Measurements from ENCODE around the gene ABCA6.
"Not testable (repeated sequence)": the region's sequence is repeated elsewhere in the genome, so short reads cannot be mapped to it uniquely, and the experiment has no call there.

The ABCA6 gene, protein sequence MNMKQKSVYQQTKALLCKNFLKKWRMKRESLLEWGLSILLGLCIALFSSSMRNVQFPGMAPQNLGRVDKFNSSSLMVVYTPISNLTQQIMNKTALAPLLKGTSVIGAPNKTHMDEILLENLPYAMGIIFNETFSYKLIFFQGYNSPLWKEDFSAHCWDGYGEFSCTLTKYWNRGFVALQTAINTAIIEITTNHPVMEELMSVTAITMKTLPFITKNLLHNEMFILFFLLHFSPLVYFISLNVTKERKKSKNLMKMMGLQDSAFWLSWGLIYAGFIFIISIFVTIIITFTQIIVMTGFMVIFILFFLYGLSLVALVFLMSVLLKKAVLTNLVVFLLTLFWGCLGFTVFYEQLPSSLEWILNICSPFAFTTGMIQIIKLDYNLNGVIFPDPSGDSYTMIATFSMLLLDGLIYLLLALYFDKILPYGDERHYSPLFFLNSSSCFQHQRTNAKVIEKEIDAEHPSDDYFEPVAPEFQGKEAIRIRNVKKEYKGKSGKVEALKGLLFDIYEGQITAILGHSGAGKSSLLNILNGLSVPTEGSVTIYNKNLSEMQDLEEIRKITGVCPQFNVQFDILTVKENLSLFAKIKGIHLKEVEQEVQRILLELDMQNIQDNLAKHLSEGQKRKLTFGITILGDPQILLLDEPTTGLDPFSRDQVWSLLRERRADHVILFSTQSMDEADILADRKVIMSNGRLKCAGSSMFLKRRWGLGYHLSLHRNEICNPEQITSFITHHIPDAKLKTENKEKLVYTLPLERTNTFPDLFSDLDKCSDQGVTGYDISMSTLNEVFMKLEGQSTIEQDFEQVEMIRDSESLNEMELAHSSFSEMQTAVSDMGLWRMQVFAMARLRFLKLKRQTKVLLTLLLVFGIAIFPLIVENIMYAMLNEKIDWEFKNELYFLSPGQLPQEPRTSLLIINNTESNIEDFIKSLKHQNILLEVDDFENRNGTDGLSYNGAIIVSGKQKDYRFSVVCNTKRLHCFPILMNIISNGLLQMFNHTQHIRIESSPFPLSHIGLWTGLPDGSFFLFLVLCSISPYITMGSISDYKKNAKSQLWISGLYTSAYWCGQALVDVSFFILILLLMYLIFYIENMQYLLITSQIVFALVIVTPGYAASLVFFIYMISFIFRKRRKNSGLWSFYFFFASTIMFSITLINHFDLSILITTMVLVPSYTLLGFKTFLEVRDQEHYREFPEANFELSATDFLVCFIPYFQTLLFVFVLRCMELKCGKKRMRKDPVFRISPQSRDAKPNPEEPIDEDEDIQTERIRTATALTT (N-terminal part only)

DNA sequence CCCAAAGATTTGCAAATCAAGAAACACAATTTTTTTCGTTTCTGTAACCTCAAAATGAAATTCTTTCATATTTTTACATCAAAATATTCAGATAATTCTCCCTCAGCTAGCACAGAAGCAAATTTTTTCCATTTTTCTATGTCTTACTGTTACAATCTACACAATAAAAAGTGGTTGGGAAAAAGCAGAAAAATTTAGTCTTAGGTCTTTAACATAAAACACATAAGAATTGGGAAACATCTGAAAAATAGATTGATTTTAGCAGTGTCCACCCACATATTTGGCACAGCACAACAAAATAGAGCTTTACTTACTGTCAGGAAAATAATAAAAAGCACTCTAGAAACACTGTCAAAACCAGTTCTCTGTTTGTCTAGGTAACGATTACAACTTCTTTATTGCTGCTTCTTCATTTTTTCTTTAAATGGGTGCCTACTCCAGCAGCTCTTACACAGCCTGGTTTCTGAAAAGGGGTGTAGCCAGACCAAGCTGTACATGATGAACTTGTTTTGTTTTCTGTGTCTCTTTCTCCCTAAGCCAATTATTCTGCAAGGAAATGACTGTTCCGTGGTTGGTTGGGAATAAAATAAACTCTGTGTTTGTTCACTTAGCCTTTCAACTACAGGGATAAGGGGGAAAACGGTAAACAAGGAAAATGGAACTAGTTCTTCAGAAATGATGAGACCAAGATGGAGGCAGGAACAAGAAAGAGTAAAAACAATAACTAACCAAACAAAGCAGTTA is at the start of gene ABCA6:
TSS of gene ABCA6 (minus strand) at position 465 of the 744 bp plus-strand sequence. CDS start 1,192 bp downstream, outside the sequence.
- no peak for DNase-seq

GRCh38 chr17:69188796-69189195 is 47.1 kb upstream of the ABCA6 start:
- DNase-seq, result no peak

- DNase-seq, result no peak
Measured at GRCh38 chr17:69188064-69188463, 46.4 kb upstream of the ABCA6 start.

DNA sequence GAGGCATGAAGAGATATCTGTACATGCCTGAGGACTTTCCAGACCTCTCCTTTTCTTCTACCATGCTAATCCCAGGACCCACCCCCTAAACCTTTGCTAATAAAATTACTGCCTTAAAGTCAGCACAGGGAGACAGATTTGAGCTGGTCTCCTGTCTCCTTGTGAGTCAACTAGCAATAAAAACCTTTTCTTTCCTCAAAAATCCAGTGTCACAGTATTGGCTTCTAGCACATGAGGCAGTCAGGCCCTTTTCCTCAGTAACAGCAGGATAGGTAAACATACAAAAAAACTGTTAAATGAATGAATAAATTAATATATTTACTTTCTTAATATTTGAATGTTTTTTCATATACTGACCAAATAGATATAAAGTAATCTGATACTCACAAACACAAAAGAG is 45.6 kb upstream of the ABCA6 start:
- DNase-seq, result no peak

DNA sequence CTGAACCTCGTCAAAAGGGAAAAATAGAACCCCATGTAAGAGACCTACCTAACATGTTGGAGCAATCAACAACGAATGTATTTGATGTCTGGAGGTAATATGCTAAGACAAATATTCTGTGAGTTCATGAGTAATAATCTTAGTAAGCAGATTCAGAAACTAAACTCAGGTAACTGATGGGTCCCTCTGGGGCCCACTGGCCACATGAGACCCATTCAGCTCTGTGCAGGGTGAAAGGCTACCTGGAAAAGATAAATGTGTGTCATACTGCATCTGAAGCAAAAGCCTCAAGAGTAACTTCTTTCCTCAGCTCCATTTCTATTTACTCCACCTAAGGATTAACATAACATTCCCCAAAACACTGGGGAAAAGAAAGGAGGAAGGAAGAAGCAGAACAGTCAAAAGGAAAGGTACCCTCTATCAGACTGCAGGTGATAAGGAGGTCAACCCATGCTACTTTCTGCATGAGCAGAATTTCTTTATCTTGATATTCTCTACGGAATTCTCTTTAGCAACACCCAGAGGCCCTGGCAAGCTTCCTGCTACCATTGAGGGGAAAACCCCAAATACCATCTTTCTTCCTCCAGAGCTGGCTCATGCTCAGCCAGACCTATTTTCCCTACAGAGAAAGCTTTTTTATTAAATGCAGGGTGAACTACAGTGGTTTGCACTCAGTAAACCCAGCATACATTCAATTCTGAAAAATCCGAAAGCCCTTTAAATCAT is 37.7 kb upstream of the ABCA6 start:
- no peak for DNase-seq

DNA sequence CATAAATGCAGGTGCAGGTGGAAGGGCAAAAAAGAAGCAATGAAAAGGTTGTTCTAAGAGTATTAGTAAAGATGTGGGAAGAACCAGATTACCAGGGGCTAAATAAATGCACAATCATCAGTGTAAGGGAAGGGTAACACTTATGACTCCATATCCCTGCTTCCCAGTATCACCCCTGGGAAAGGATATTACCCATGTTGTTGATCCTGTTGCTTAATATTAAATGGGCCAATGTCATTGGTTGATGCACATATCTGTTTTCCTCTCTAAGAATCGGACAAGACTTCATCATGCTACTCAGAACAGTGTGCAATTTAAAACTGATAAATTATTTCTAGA is 34.7 kb upstream of the ABCA6 start:
- DNase-seq, result no peak

GRCh38 chr17:69175625-69176456 is 34.1 kb upstream of the ABCA6 start:
- DNase-seq, result no peak

- DNase-seq, result no peak
Measured at GRCh38 chr17:69175262-69175624, 33.5 kb upstream of the ABCA6 start.

- DNase-seq, result no peak
Measured at GRCh38 chr17:69173118-69173517, 31.4 kb upstream of the ABCA6 start.

DNA sequence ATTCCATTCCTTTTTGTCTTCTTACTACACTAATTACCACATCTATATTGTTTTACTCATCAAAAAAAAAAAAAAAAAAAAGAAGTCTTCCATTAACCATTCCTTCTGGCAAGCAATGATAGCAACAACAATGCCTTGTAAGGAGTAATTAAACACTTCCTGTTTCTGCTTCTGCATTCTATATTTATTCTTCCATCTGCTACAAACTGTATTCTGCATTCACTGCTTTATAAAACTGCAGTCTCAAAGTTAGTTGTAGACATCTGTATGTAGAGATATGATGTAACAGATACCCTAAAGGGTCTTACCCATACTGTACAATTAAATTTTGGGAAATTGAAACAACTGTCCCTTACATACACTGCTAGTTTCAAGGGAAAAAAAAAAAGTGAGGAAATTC is 28.7 kb upstream of the ABCA6 start:
- DNase-seq, result no peak

DNA sequence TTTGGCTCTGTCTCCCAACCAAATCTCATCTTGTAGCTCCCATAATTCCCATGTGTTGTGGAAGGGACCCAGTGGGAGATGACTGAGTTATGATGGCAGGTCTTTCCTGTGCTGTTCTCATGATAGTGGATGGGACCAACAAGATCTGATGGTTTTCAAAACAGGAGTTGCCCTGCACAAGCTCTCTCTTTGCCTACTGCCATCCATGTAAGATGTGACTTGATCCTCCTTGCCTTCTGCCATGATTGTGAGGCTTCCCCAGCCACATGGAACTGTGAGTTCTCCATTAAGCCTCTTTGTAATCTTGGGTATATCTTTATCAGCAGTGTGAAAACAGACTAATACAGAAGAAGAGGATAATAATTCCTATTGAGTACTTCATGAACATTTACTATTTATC is 26.9 kb upstream of the ABCA6 start:
- not testable (repeated sequence) for DNase-seq

DNA sequence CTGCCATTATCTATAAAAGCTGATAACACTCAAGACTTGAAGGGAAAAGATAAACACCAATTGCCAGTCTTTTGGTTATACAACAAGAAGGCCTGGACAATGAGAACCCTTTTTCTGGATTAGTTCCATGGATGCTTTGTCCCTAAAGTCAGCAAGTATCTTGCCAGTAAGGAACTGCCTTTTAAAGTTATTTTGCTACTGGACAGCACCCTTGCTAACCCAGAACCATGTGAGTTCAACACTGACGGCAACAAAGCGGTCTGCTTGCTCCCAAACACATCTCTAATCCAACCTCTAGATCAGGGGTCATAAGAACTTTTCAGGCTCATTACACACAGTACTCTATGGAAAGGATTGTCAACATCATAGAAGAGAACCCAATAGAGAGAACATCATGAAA is 25.3 kb upstream of the ABCA6 start:
- no peak for DNase-seq

GRCh38 chr17:69164206-69164605 is 22.5 kb upstream of the ABCA6 start:
- no peak for DNase-seq

DNA sequence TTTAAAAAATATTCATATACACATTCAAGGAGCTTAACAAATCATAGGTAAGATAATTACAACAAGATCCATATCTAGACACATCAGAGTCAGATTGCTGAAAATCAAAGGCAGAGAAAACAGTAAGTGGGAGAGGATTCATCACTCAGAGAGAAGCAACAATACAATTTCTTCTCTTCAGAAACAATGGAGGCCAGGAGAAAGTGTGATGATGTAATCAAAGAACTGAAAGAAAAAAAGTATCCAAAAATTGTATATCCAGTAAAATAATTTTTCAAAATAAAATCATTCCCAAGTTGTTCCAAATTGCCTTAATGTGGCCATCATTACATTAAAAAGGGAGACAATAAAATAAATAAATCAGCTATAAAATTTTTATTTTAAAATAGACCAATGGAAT is 17.7 kb upstream of the ABCA6 start:
- no peak for DNase-seq

- DNase-seq, result no peak
Measured at GRCh38 chr17:69154267-69154666, 12.6 kb upstream of the ABCA6 start.

- DNase-seq, result no peak
Measured at GRCh38 chr17:69150333-69150732, 8.6 kb upstream of the ABCA6 start.

DNA sequence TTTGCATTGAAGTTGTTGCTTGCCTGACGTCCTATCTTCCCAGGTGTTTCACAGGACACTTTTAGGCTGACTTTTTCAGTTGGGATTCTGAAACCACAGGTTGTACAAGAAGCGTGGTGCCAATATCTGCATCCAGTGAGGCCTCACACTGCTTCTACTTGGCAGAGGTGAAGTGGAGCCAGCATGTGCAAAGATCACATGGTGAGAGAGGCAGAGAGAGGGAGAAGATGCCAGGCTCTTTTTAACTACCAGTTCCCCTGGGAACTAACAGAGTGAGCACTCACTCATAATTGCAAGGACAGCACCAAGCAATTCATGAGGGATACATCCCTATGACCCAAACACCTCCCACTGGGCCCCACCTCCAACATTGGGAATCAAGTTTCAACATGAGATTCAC is 5.8 kb upstream of the ABCA6 start:
- no peak for DNase-seq

DNA sequence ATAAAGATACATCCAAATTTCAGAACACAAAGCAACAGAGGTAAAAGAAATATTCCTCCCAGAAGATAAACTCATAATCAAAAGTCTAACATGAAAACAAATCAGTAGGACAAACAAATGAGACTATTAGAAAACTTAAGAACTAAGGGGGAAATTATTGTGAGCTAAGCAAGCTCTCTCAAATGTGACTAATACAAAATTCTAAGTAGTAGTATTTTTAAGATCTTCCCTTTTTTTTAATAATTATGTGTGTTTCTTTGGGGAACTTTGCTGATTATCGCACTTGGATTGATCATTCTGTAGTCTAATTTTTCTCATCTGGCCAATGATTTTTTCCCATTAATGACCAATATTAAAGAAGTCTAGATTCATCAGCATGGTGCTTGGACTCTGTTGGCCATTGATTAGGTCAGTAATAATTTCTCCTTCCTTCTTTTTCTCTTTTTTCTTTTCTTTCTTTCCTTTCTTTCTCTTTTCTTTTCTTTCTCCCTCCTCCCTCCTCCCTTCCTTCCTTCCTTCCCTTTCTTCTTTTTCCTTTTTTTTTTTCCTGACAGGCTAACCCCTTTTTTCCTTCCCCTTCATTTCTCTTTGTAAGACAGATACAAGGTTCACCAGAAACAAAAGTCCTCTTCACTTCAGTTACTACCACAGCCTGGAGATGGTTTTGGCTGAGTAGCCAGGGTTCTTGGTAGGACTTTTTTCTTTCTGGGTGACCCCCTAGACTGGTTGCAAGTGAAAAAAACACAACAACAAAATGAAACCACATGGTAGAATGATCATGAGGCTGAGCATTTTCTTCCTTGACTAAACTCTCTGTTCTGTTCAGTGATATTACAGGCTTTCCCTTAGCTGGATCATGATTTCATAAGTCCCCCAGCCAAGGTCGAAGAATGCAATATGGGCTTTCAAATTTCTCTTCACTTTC is 2.9 kb upstream of the ABCA6 start:
- no peak for DNase-seq

- no peak for DNase-seq
Measured at GRCh38 chr17:69143683-69144231, 2.1 kb upstream of the ABCA6 start.

GRCh38 chr17:69143151-69143550 is 1.5 kb upstream of the ABCA6 start:
- DNase-seq, result no peak

Measured in NCI-H1694 treated with DMSO at 0.1 percent for 48 hours (cell line).